ENCODE results near the gene ELMOD2.

ELMOD2 gene

GRCh38 chr4:140579278-140579677 lies 55.3 kb downstream of the ELMOD2 start:
- in situ Hi-C loops (cut with HindIII; ENCODE audit: low sequenced_read_pairs), result no loop called here

GRCh38 chr4:140581078-140581477 lies 57.1 kb downstream of the ELMOD2 start:
- in situ Hi-C loops (cut with HindIII; ENCODE audit: low sequenced_read_pairs), result no loop called here

GRCh38 chr4:140584439-140584838 lies 60.5 kb downstream of the ELMOD2 start:
- in situ Hi-C loops (cut with HindIII; ENCODE audit: low sequenced_read_pairs), result no loop called here

- in situ Hi-C loops (cut with HindIII; ENCODE audit: low sequenced_read_pairs), result no loop called here
Measured at GRCh38 chr4:140595065-140595464, 71.1 kb downstream of the ELMOD2 start.

- in situ Hi-C loops (cut with HindIII; ENCODE audit: low sequenced_read_pairs), result no loop called here
Measured at GRCh38 chr4:140600408-140600807, 76.4 kb downstream of the ELMOD2 start.

- in situ Hi-C loops (cut with HindIII; ENCODE audit: low sequenced_read_pairs), result no loop called here
Measured at GRCh38 chr4:140602714-140603113, 78.7 kb downstream of the ELMOD2 start.

GRCh38 chr4:140603286-140603685 lies 79.3 kb downstream of the ELMOD2 start:
- in situ Hi-C loops (cut with HindIII; ENCODE audit: low sequenced_read_pairs), result no loop called here
